Activated T-helper 1 cell treated with anti-CD3 and anti-CD28 coated beads, Interleukin-2, amount 50 U/mL, for 16 hours (primary cell): ENCODE data around the gene ALOXE3.

Experiments used
- DNase-seq, 2 donors: peaks; one replicate each; pipeline ENCODE4 v3.0.0-alpha.2; 2020; ENCODE audit warnings: low read depth in 1 of 2, low spot score in 1 of 2

The ALOXE3 gene

DNA sequence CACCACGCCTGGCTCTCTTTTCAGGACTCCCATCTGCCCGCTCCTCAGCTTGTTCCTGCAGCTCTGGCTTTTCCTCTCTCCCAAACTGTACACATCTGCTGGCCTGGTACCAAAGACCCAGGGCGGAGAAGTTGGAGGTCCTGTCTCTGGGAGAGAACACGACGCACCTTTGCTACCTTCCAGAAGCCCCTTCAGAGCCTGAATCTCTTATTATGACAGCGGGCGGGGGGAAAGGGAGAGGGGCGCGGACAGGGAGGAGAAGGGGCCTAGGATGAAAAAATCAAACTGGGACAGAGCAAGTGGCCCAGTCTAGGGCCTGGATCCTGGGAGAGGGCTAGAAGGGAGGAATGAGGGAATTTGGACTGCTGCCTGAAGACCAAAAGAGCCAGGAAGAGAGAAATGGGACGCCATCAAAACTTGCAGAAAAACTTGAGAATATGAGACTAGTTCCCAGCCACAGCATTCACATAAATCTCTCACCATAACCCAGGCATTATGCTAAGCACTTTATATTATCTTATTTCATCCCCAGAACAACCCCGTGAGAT, 36.4 kb upstream of the ALOXE3 start:
- no peak for DNase-seq

GRCh38 chr17:8153957-8154607, 35.8 kb upstream of the ALOXE3 start:
- DNase-seq, result peak; percentile 73 to 78

GRCh38 chr17:8153525-8153956, 35.2 kb upstream of the ALOXE3 start:
- no peak for DNase-seq

GRCh38 chr17:8153031-8153451, 34.7 kb upstream of the ALOXE3 start:
- no peak for DNase-seq

DNA sequence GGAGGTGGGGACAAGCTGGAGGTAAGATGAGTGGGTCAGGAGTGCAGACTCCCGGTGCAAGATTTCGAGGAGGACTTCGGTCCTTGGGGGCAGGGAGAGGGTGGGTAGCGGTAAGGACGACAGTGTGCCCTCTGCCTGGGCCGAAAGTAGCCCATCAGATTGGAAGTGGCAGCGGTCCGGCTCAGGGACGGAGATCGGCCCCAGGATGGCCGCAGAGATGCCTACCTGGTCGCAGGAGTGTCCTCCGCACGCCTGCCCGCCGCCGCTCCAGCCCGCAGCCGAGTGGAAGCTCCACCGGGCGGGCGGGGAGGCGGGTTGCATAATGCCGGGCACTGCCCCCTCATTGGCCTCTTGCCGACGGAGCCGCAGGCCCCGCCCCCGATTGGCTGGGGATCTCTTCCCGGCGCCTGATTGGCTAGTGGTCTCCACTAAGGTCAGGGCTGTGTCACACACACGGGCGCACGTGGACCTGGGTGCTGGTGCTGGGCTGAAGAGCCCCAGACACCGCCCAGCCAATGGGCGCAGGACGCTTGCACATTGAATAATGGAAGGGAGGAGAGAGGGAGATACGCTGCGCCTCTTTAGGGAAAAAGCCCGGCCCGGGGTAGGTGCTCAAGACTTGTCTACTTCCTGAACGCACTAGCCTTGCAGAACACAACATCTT, 33.9 kb upstream of the ALOXE3 start, which contains the start of gene PER1:
TSS of gene PER1 (minus strand) at position 293 of the 664 bp plus-strand sequence. CDS start 1,698 bp downstream, outside the sequence.
- peak; percentile 62 to 77 for DNase-seq

GRCh38 chr17:8151641-8152111, 33.4 kb upstream of the ALOXE3 start:
- DNase-seq, result no peak

GRCh38 chr17:8151120-8151640, 32.9 kb upstream of the ALOXE3 start:
- peak; percentile 81 to 82 for DNase-seq

GRCh38 chr17:8150194-8151119, 32.1 kb upstream of the ALOXE3 start:
- no peak for DNase-seq

DNA sequence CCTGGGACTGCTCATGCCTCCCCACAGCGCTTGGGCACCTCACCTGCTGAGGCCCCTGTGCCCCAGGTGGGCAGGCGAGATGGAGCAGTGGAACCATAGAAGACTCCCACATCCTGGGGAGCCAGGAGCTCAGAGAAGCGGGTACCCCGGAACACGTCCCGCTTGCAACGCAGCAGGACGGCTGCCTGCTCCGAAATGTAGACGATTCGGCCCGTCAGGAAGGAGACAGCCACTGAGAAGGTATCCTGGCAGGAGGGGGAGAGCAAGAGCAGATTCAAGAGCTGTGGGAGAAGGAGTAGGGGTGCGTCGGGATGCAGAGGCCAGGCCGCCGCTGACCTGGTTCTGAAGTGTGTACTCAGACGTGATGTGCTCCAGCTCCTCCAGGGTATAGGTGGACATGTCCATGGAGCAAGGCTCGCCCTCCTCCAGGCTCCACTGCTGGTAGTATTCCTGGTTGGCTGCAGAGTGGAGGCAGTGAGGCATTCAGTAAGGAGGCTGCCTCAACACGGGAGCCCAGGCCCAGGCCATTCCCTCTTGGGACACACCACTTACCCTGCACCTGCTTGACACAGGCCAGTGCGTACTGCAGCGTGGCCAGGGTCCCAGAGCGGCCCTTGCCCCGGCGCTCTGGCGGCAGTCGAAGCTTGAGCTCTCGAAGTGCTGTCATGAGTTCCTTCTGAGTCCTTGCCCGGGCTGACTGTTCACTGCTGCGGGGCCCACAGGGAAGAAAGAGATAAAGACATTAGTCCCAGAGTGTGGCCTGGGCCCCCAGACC, 31.3 kb upstream of the ALOXE3 start:
- no peak for DNase-seq

GRCh38 chr17:8148560-8148959, 30.2 kb upstream of the ALOXE3 start:
- no peak for DNase-seq

DNA sequence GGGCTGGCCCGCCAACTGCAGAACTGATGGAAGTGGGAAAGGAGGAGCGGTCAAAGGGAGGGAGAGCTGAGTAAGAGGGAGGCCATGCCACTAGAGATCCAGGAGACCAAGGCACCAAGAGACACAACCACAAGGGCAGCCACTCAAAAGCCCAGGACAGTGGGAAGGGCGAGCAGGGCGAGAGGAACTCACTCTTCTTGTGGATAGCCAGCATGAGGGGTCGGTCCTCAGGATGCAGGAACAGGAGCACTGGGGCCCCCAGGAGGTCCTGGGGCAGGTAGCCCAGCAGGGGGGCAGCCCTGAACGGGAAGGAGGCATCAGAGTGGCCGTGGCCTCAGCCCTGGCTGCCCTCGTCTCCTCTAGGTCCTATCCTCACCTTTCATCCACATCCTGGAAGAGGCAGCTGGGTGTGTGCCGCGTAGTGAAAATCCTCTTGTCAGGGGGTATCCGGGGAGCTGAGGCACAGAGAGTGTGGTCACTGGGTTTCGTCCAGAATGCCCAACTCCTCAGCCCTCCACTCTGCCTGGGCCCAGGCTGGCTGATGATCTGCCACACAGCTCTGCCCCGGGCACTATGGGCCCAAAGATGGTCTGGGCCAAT, 29.6 kb upstream of the ALOXE3 start:
- DNase-seq, result no peak

DNA sequence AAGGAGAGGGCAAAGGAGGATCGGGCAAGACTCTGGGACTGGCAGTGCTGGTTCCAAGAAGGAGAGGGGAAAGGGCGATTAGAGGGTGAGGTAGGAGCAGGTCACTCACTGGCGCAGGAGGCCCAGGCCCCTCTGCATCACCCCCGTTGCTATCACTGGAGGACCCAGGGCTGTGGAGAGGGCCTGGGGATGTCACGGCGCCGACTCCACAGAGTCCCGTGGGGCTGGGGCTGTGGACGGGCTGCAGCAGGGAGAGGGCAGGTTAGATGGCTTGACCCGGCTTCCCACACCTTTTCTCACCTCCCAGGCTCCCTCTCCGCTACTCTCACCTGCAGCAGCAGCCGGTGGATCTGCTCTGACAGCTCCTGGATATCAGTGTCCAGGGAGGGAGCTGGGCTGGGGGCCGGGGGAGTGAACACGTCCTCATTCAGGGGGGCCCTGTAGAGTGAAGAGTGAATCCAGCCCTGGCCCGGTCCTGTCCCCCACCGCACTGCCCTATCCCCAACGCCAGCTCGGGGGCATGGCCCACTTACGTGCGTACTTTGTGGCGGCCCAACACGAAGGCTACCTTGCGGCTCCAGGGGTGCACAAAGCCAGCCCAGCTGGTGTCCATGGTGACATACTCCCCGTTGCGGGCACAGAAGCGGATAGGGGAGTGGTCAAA, 29.0 kb upstream of the ALOXE3 start:
- no peak for DNase-seq

- DNase-seq, result no peak
These were observed 28.2 kb upstream of the ALOXE3 start for GRCh38 chr17:8146381-8147140.

GRCh38 chr17:8145811-8146210, 27.5 kb upstream of the ALOXE3 start:
- DNase-seq, result no peak

DNA sequence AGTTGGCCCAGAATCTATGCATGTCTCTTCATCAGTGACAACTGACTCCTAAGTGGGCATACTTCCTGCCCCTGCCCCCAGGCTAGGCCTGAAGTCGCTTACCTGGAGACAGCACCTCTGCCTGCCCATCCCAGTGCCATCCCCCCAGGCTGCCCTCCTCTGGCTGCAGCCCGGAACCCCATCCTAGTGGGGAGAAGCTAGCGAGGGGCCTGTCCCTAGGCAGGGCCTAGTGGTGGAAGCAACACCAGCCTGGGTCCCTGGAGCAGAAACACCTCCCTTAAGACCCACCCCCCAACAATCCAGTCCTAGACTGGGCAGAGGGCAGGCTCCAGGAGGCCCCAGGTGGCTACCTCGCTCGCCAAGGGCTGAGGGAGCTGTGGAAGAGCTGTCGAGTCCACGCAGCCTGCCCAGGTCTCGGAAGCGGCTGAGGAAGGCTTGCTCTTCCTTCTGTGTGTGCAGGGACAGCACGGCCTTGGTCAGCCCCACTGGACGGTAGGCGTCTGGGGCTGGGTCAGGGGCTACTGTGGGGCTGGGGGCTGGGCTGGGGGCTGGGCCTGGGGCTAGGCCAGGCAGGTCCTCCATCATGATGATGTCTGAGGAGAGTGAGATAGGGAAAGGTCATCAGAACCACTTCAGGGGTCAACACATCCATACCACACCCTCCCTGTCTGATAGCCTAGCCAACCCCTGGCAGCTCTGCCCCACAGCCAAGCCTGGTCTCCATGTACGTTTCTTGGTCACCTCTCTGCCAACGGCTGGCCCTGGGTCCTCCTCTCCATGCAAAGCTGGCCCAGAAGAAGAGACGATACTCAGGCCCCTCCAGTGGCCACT, 26.3 kb upstream of the ALOXE3 start:
- DNase-seq, result no peak

DNA sequence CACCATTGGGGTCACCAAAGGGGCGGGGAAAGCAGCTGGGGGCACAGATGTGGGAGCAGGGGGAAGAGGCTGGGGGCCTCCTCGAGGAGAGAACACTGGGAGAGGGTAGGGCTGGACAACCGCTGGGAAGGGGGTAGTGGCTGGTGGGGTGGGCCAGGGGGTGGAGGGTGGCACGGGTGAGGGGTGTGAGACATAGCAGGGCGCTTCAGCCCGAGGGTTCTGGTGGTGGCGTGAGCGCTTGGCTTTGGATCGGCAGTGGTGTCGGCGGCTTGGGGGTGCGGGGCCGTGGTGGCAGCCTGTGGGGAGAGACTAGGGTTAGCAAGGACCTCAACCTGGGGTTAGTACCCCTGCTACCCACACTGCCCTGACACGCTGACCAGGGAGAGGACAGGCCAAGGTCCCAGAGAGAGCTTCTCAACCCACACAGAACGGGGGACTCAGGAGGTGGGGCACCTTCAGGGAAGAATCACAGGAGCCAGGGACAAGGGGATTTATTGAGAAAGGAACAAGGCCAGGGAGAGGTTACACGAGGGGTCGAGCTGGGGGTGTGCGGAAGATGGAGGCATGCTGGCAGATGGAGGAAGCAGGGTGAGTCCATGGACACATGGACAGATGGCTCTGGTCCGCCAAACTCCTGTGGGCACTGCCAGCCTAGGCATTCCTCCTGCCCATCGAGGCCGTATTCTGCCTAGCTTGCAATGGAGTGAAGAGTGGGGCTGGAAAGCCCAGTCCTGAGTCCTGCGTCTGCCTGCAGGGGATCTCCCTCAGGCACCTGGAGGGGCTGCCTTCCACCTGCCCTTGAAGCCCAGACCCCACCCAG, 25.5 kb upstream of the ALOXE3 start:
- DNase-seq, result no peak
